ENCODE results near the gene MYO9A. TPM values are rescaled to one million over a fixed set of nuclear protein-coding genes. Genes with fewer than 3 reads are reported as not detected.
A peak's percentile ranks its signal among the peaks of the same experiment; 100 is the strongest.

Gene MYO9A
- total RNA-seq, 4 donors from 2014 or later, result 50.8 to 68.3 (median 59.5) TPM

- H3K4me3 ChIP-seq (ENCODE audit: low read depth, poor library complexity, severe bottlenecking), result no peak overlapping the region
- intact Hi-C loops (cut with DNase I; ENCODE audit: low total_unique reads), result no loop called here
- 81 to 88% methylated on average over 7 of the region's 7 CpGs for WGBS, 2 donors
- no peak for TF ChIP-seq POLR2A (IDR thresholded peaks at IDR 0.05)
- TF ChIP-seq CTCF (IDR thresholded peaks at IDR 0.05), result no peak
- no peak for DNase-seq (ENCODE audit: low spot score in 2 of 2)
These were observed 331.3 kb downstream of the MYO9A start for GRCh38 chr15:71786673-71787072.

GRCh38 chr15:71785996-71786395 is 332.0 kb downstream of the MYO9A start:
- 93 to 94% methylated on average over 2 of the region's 2 CpGs for WGBS, 2 donors
- intact Hi-C loops (cut with DNase I; ENCODE audit: low total_unique reads), result no loop called here
- TF ChIP-seq CTCF (IDR thresholded peaks at IDR 0.05) (no peak), POLR2A (IDR thresholded peaks at IDR 0.05) (no peak)
- DNase-seq (ENCODE audit: low spot score in 2 of 2), result no peak
- H3K4me3 ChIP-seq (ENCODE audit: low read depth, poor library complexity, severe bottlenecking), result no peak overlapping the region

- TF ChIP-seq POLR2A (IDR thresholded peaks at IDR 0.05) (no peak), CTCF (IDR thresholded peaks at IDR 0.05) (no peak)
- WGBS, 2 donors, result 74 to 80% methylated on average over 6 of the region's 6 CpGs
- no peak overlapping the region for H3K4me3 ChIP-seq (ENCODE audit: low read depth, poor library complexity, severe bottlenecking)
- DNase-seq (ENCODE audit: low spot score in 2 of 2), result peak in 1 of 2 donors; percentile 40
- intact Hi-C loops (cut with DNase I; ENCODE audit: low total_unique reads), result no loop called here
These were observed 333.2 kb downstream of the MYO9A start for GRCh38 chr15:71784719-71785118.

- TF ChIP-seq CTCF (IDR thresholded peaks at IDR 0.05), result no peak
- peak in 1 of 2 donors; percentile 66 for DNase-seq (ENCODE audit: low spot score in 2 of 2)
- 69 to 77% methylated on average over 10 of the region's 10 CpGs for WGBS, 2 donors
- intact Hi-C loops (cut with DNase I; ENCODE audit: low total_unique reads), result no loop called here
- H3K4me3 ChIP-seq (ENCODE audit: low read depth, poor library complexity, severe bottlenecking), result no peak overlapping the region
These were observed 335.4 kb downstream of the MYO9A start for GRCh38 chr15:71782422-71783165.

GRCh38 chr15:71781965-71782265 is 336.0 kb downstream of the MYO9A start:
- H3K4me3 ChIP-seq (ENCODE audit: low read depth, poor library complexity, severe bottlenecking), result no peak overlapping the region
- TF ChIP-seq POLR2A (IDR thresholded peaks at IDR 0.05) (no peak), CTCF (IDR thresholded peaks at IDR 0.05) (no peak)
- WGBS, 2 donors, result 89 to 93% methylated on average over 8 of the region's 8 CpGs
- intact Hi-C loops (cut with DNase I; ENCODE audit: low total_unique reads), result no loop called here
- DNase-seq (ENCODE audit: low spot score in 2 of 2), result peak in 1 of 2 donors; percentile 58
